Measurements from ENCODE around the gene SUSD3. TPM values are rescaled to one million over a fixed set of nuclear protein-coding genes. Genes with fewer than 3 reads are reported as not detected.

SUSD3 gene
- total RNA-seq, 1 experiment from 2014 or later = 9.0 TPM

- no peaks in the 10 kb centered on the region for H4K20me1 ChIP-seq (ENCODE audit: control insufficient read depth, insufficient read depth, insufficient read length)
- H3K4me2 ChIP-seq (ENCODE audit: insufficient read depth, insufficient read length, low read length) = no peak overlapping the region
- H2BK20ac ChIP-seq (ENCODE audit: low read depth, low read length, poor library complexity, severe bottlenecking) = no peak overlapping the region
- no peak overlapping the region for H3K27ac Mint-ChIP-seq
- no peak overlapping the region for H3K23ac ChIP-seq (ENCODE audit: insufficient read length, low read depth, low read length)
- no peak overlapping the region for H4K91ac ChIP-seq (ENCODE audit: insufficient read length, low read depth, low read length)
- no peak overlapping the region for H3K18ac ChIP-seq (ENCODE audit: insufficient read length, low read depth, low read length)
- no peak for DNase-seq
- H2BK12ac ChIP-seq (ENCODE audit: insufficient read length, low read depth, low read length) = no peak overlapping the region
- no peak overlapping the region for H2AK5ac ChIP-seq (ENCODE audit: insufficient read length, low read length)
- no peaks in the 10 kb centered on the region for H3K23me2 ChIP-seq (ENCODE audit: insufficient read length, low read depth, low read length, poor library complexity, severe bottlenecking)
- peaks cover 18 to 28% of the 10 kb centered on the region in 2 experiments for H3K4me1 Mint-ChIP-seq
- H4K8ac ChIP-seq (replicated peaks; ENCODE audit: insufficient read length, low read depth, low read length) = no peak overlapping the region
- H4K5ac ChIP-seq (ENCODE audit: insufficient read length, low read depth, low read length) = no peak overlapping the region
- H3K4me1 ChIP-seq (ENCODE audit: insufficient read depth, low read length) = no peaks in the 10 kb centered on the region
- no peaks in the 10 kb centered on the region for H3K27me3 ChIP-seq (ENCODE audit: insufficient read depth, low read length)
- no peak overlapping the region for H3T11ph ChIP-seq (ENCODE audit: low read length)
- no peak overlapping the region for H2BK15ac ChIP-seq (ENCODE audit: low read depth, low read length)
- H2BK5ac ChIP-seq (ENCODE audit: insufficient read length, low read length) = no peak overlapping the region
- no peaks in the 10 kb centered on the region for H3K79me1 ChIP-seq (ENCODE audit: insufficient read depth, low read depth, low read length, poor library complexity, severe bottlenecking)
- H3K4ac ChIP-seq (ENCODE audit: low read depth, low read length) = no peak overlapping the region
- H3K56ac ChIP-seq (ENCODE audit: insufficient read length, low read depth, low read length) = no peak overlapping the region
- no peak overlapping the region for H3K27ac ChIP-seq (ENCODE audit: insufficient read length, low read depth, low read length)
- H3K36me3 Mint-ChIP-seq (ENCODE audit: insufficient read depth in 1 of 3, low read depth in 3 of 3) = peaks cover 0 to 6% (median 4%) of the 10 kb centered on the region in 3 experiments; a peak in 3 of 7 replicates
- H3K4me3 Mint-ChIP-seq = no peak overlapping the region
- no peaks in the 10 kb centered on the region for H3K9me3 ChIP-seq (ENCODE audit: control insufficient read depth, low read depth, low read length)
- H3K79me2 ChIP-seq (ENCODE audit: insufficient read depth, low read length) = no peaks in the 10 kb centered on the region
- H2BK120ac ChIP-seq (ENCODE audit: low read depth, low read length, poor library complexity, severe bottlenecking) = no peak overlapping the region
- 100% methylated on average over 4 of the region's 12 CpGs for WGBS (ENCODE audit: extremely low coverage, insufficient read length, low lambda C conversion rate)
- no peaks in the 10 kb centered on the region; the same call in 1 of the 2 replicates for H3K27me3 Mint-ChIP-seq (ENCODE audit: low read depth)
- no peak overlapping the region for H3K14ac ChIP-seq (ENCODE audit: insufficient read depth, low read length)
- no peak overlapping the region for H2AFZ ChIP-seq (ENCODE audit: low read length)
- no peak for TF ChIP-seq CTCF (conservative IDR thresholded peaks at IDR 0.05)
- no peak overlapping the region for H3K9ac ChIP-seq (ENCODE audit: extremely low read depth, insufficient read length, low read length)
- no peaks in the 10 kb centered on the region for H3K9me3 Mint-ChIP-seq
Measured at GRCh38 chr9:93117924-93118862, 59.7 kb downstream of the SUSD3 start.

Measured in H9 (cell line).